ENCODE data around the gene NGEF. TPM values are rescaled to one million over a fixed set of nuclear protein-coding genes. Genes with fewer than 3 reads are reported as not detected.

The NGEF gene
- polyA plus RNA-seq, 3 donors = 0.11 to 2.2 (median 0.58) TPM

DNA sequence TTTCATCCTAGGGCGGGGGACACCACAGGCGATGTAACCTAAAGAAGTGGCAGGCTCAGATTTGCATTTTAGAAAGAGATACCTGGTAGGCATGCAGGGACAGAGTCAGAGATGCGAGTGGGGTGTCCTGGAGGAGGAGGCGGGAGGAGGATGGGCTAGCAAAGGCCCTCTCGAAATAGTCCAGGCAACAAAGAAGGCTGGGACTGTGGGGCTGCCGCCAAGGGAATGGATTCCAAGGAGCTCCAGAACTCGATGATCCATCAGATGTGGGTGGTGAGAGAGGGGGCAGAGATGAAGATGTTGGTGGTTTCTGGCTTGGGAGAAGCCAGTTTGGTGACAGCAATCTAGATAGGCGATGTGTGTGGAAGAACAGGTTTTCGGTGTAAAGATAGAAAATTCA, 34.6 kb upstream of the NGEF start:
- no peak overlapping the region for H3K27ac ChIP-seq (ENCODE audit: low read depth, low read length)
- WGBS, 3 donors = 80 to 95% (median 87%) methylated on average over 9 of the region's 9 CpGs

DNA sequence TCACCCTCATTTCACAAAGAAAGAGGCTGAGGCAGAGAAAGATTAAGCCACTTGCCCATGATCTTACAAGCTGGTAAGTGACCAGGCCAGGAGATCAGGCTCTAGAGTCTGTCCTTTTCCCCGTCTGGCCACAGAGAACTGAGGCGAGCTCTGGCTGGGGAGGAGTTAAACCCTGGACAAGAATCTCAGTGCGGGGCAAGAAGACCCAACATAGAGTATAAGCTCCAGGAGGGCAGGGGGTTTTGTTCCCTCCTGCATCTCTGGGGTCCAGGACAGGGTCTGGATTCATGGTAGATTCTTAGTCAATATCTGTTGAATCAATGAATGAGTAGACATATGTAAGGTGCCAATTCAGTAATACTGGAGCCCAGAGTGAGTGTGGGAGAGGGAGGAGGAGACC, 34.1 kb upstream of the NGEF start:
- 90 to 98% (median 96%) methylated on average over 3 of the region's 3 CpGs for WGBS, 3 donors
- H3K27ac ChIP-seq (ENCODE audit: low read depth, low read length) = no peak overlapping the region

DNA sequence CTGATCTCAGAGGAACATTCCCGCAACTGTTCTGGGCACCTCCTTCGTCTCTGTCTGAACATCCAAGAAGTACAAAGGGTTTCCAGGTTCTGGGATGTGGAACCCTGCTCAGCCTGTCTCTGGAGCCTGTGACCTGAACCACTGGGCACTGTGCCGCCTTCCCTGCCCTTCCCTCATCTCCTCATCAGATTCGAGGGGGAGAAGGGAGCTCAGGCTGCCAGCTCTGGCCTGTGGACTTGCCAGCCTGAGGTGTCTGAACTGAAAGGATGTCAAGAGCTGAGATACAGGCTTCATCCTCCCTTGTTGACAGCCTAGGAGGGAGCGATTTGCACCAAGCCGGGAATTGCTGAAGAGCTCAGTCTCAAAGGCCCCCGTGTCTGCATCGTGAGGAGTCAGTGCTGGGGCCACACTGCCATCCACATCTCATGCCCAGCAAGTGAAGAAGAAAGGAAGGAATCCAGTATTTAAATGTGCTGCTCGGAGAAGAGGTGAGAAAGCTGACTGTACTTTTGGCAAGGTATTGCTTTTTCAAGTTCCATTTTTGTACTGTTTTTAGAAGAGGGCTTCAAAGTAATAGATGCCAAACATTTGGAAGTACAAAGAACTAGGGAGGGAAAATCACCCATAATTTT, 32.0 kb upstream of the NGEF start:
- H3K27ac ChIP-seq (ENCODE audit: low read depth, low read length) = no peak overlapping the region
- WGBS, 3 donors = 80 to 91% (median 84%) methylated on average over 9 of the region's 9 CpGs

DNA sequence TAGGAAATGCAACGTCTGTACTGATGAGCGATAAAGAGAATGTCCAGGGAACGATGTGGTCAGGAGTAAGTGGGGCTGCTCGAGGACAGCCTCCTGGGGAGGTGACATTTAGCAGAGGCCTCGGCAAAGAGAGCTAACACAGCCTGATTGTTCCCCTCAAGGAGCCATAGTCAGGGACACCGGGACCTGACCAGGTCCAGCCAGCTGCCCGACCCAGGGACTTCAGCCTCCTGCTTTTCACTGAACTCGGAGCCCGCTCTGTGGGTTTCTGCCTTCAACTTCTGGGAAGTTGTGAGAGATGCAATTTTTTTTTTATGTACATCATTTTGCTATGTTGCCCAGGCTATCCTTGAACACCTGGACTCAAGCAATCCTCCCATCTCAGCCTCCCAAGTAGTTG, 29.5 kb upstream of the NGEF start:
- H3K27ac ChIP-seq (ENCODE audit: low read depth, low read length) = no peak overlapping the region
- 82 to 93% (median 93%) methylated on average over 9 of the region's 9 CpGs for WGBS, 3 donors

DNA sequence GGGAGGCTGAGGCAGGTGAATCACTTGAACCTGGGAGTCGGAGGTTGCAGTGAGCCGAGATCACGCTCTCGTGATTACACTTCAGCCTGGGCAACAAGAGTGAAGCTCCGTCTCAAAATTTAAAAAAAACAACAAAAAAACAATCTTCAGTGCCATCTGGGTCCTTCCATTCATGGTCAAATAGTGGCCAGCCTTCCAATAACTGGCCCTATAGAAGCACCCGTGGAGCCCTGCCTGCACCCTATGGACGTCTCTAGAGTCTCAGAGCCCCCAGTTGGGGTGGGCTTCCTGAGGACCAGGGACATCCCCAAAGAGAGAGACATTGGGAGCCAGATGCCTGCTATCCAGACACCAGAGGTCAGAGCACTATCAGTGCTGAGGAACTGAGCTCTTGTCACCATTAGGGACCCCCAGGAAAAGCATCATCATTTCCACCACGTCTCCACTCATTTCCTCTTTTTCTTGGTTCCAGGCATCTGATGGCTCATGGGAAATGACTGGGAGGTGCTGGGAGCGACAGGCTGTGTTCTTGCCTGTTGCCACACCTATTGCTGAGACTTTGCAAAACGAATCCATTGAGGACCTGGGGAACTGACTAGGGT, 28.8 kb upstream of the NGEF start:
- 72 to 77% (median 76%) methylated on average over 10 of the region's 10 CpGs for WGBS, 3 donors
- no peak overlapping the region for H3K27ac ChIP-seq (ENCODE audit: low read depth, low read length)

DNA sequence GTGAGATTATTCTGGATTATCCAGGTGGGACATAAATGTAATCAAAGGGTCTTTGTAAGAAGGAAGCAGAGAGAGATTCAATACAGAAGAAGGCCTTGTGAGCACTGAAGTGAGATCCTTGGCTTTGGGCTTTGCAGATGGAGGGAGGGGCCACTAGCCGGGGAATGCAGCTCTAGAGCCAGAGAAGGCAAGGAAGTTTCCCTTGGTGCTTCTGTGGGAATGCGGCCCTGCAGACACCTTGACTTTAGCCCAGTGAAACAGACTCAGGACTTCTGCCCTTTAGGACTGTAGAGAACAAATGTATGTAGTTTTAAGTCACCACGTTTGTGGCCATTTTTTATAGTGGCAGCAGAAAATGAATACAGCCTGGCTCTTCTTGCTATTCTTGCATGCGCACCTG, 27.5 kb upstream of the NGEF start:
- no peak overlapping the region for H3K27ac ChIP-seq (ENCODE audit: low read depth, low read length)
- WGBS, 3 donors = 79 to 92% (median 89%) methylated on average over 4 of the region's 4 CpGs

DNA sequence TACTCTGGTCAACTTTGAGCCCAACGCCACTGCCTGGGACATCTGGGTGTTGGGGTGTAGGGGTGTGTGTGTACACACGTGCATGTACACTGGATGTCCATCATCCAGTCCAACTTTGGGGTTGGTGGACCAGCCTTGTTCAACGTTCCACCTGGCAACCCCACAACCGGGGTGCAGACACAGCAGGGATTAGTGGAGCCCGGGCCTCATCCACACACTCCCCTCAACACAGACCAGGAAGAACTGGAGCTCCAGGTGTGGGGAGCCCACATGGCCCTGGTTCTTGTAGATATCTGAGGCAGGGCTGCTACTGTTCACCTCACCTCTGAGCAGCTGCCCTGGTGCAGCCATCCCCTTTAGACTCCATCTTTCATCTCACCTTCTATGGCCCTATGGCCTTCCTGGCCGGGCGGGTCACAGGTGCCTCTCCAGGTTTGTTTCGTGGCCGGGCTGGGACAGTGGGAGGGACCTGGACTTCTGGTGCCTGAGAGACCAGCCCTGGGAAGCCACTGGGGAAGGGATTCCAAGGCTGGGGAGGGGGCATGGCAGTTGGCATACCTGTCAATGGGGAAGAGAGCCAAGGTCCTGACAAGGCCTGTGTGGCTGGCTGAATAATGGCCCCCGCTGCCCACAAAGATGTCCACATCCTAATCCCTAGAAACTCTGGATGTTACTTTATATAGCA, 26.9 kb upstream of the NGEF start:
- WGBS, 3 donors = 90 to 97% (median 93%) methylated on average over 10 of the region's 10 CpGs
- H3K27ac ChIP-seq (ENCODE audit: low read depth, low read length) = no peak overlapping the region

DNA sequence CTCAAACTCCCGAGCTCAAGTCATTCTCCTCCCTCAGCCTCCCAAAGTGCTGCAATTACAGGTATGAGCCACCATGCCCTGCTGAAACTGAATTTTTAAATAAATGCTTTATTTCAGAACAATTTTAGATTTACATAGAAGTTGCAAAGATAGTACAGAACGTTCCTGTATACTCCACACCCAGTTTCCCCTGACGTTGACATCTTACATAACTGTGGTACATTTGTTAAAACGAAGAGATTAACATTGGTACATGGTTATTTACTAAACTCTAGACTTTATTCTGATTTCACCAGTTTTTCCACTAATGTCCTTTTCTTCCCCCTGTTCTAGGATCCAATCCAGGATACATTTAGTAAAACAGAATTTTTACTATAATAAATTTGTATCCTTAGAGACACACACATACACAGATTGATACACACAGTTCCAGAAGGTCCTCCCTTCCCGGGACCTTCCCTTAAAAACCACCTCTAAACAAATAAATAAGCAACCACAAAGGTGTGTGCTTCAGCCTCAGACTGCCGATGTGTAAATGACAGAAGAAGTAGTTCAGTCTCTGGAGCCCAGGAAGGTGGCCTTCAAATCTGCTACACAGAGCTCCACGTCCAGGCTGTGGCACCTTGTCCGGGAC, 26.3 kb upstream of the NGEF start:
- no peak overlapping the region for H3K27ac ChIP-seq (ENCODE audit: low read depth, low read length)
- WGBS, 3 donors = 72 to 82% (median 77%) methylated on average over 8 of the region's 8 CpGs

DNA sequence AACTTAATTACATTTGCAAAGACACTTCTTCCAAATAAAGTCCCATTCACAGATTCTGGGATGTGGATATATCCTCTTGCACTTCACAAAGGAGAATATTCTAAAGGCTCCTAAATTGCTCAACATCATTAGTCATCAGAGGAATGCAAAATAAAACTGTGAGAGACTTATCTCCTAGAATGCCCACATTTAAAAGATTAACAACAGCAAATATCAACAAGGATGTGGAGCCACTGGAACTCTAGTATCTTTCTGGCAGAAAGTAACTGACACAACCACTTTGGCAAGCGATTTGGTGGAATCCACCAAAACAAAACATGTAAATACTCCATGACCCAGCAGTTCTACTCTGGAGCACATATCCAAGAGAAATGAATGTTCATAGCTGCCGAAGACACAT, 24.0 kb upstream of the NGEF start:
- 88 to 96% (median 90%) methylated on average over 2 of the region's 2 CpGs for WGBS, 3 donors
- H3K27ac ChIP-seq (ENCODE audit: low read depth, low read length) = no peak overlapping the region

DNA sequence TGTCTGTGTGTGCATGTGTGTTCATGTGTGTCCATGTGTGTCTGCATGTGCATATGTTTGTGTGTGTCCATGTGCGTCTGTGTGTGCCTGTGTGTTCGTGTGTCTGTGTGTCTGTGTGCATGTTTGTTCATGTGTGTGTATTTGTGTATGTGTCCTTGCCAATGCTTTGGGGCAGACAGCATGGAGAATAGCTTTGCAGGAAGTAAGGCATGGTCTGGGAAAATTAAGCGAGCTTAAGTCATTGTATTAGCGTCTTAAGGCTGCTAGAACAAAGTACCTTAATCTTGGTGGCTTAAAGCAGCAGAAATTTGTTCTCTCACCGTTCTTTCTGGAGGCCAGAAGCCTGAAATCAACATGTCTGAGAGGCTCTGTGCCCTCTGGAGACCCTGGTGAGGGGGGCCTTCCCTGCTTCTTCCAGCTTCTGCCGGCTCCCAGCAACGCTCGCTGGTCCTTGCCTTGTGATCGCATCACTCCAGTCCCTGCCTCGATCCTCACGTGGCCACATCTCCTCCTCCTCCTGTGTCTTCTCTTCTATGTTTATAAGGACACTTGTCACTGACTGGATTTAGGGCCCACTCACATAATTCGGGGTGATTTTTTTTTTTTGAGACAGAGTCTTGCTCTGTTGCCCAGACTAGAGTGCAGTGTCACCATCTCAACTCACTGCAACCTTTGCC, 23.2 kb upstream of the NGEF start:
- H3K27ac ChIP-seq (ENCODE audit: low read depth, low read length) = no peak overlapping the region
- WGBS, 3 donors = 89 to 94% (median 92%) methylated on average over 12 of the region's 12 CpGs

DNA sequence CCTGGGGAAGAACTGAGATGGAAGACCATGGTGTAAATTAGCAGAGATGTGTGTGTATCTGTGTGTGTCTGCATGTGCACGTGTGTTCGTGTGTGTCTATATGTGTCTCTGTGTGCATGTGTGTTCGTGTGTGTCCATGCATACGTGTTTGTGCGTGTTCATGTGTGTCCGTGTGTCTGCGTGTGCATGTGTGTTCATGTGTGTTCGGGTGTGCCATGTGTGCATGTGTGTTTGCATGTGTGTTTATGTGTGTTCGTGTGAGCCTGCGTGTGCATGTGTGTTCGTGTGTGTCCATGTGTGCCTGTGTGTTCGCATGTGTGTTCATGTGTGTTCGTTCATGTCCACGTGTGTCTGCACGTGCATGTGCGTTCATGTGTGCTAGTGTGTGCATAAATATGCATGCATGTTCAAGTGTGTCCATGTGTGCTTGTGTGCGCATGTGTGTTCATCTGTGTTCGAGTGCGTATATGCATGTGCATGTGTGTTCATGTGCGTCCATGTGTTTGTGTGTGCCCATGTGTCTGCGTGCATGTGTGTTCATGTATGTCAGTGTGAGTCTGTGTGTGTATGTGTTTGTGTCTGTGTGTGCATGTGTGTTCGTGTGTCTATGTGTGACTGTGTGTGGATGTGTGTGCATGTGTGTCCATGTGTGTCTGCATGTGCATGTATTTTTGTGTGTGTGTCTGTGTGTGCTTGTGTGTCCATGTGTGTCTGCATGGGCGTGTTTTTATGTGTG, 22.5 kb upstream of the NGEF start:
- 92 to 96% (median 93%) methylated on average over 23 of the region's 23 CpGs for WGBS, 3 donors

DNA sequence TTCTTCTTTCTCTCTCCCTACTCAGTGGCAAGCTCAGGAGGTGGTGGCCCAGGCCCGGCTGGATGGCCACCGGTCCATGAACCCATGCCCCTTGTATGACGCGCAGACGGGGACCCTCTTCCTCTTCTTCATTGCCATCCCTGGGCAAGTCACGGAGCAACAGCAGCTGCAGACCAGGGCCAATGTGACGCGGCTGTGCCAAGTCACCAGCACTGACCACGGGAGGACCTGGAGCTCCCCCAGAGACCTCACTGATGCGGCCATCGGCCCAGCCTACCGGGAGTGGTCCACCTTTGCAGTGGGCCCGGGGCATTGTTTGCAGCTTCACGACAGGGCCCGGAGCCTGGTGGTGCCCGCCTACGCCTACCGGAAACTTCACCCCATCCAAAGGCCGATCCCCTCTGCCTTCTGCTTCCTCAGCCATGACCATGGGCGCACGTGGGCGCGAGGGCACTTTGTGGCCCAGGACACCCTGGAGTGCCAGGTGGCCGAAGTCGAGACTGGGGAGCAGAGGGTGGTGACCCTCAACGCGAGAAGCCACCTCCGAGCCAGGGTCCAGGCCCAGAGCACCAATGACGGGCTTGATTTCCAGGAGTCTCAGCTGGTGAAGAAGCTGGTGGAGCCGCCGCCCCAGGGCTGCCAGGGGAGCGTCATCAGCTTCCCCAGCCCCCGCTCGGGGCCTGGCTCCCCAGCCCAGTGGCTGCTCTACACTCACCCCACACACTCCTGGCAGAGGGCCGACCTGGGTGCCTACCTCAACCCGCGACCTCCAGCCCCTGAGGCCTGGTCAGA, 21.2 kb upstream of the NGEF start:
- H3K27ac ChIP-seq (ENCODE audit: low read depth, low read length) = no peak overlapping the region
- 94 to 97% (median 95%) methylated on average over 28 to 37 of the region's 37 CpGs for WGBS, 3 donors

More for the DNA sequence above, 22.5 kb upstream of the NGEF start:
- H3K27ac ChIP-seq (ENCODE audit: low read depth, low read length) = no peak overlapping the region

DNA sequence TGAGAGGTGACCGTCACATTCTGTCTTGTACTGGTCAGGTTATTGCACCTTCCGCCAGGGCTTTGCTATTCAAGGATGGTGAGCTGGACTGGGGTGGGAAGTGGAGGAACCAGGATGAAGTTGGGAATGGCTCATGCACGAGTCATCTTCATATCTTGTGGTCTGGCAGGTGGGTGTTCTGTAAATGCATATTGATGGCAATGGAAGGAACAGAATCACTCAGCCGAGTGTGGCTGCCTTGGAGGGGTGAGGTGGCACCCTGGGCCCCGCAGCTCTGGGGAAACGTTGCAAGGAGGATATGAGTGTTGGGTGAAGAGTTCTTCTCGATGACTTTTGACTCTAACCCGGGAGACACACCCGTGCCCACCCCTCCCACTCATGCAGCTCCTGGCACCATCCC, 20.6 kb upstream of the NGEF start:
- WGBS, 3 donors = 79 to 83% (median 83%) methylated on average over 9 of the region's 9 CpGs
- no peak overlapping the region for H3K27ac ChIP-seq (ENCODE audit: low read depth, low read length)

DNA sequence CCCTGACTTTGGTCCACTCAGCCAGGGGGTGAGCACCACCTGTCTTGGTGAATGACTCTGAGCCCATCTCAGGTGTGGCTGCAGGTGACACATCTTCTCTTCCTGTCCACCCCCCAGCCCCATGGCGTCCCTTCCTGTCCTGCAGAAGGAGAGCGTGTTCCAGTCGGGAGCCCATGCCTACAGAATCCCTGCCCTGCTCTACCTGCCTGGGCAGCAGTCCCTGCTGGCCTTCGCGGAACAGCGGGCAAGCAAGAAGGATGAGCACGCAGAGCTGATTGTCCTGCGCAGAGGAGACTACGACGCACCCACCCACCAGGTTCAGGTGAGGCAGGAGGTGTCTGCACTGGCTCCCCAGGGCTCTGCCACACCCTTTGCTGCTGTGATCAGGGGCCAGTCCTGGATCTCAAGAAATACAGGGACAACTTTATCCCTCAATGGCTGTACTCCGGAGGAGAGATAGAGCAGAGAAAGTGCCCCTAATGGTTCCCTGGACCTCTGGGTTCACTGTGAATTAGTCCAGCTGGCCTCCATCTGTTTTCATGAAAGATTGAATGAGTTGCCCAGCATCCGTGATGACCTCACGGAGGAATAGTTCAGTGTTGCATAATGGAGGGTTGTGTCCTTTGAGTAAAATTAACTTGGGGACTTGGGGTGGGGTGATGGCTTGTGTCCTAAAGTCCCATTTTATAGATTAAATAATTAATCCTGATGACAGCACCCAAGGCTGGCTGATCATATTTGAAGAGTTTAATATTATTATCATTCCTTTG, 19.7 kb upstream of the NGEF start, which contains the start of gene NEU2:
Gene NEU2 (plus strand): TSS at position 122 of the 770 bp plus-strand sequence. CDS start 0 bp downstream, at position 122.
- no peak within 1 kb of the TSS for H3K27ac ChIP-seq (ENCODE audit: low read depth, low read length)
- WGBS, 3 donors = 86 to 95% (median 91%) methylated on average over 13 of the region's 13 CpGs

DNA sequence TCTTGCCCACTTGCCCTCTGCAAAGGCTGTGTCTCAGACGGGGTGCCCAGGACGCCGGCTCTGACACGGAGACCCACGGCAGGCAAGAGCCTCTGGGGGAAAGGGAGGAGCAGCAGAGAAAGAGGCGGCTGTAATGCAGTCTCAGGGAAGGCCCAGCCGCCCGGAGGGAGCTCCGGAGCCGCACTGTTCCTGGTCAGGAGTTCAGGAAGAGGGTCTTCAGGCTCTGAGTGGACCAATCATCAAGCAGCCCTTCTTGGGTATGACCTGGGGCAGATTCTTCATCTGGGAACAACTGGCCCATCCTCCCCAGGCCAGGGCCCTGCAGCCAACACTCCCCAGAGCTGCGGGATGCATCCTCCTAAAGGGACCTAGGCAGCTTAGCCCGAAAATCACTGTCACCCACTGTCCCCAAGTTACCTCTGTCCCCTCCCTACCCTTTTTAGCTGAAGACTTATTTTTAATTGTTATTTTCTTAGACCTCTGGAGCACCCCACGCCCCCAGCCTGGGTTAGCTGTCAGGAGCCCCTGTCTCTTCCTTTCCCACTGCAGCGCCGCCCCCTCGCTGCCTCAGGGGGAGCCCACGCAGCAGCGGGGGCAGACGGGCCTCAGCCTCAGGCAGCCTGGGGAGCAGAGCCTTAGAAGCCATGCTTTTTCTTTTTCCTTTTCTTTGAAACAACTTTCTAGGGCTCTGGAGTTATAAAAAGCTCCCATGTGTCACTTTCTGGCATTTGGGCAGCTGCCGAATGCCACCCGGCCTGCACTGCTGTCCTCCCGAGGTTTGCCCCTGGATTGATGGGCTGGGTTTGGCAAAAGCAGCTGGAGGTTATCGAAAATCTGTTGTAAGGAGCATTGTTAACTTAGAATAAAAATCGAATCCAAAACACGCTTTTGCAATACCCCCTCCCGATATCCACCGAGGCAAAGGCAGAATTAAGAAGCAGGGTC, 18.8 kb upstream of the NGEF start:
- H3K27ac ChIP-seq (ENCODE audit: low read depth, low read length) = no peak overlapping the region
- WGBS, 3 donors = 77 to 87% (median 78%) methylated on average over 27 of the region's 27 CpGs

DNA sequence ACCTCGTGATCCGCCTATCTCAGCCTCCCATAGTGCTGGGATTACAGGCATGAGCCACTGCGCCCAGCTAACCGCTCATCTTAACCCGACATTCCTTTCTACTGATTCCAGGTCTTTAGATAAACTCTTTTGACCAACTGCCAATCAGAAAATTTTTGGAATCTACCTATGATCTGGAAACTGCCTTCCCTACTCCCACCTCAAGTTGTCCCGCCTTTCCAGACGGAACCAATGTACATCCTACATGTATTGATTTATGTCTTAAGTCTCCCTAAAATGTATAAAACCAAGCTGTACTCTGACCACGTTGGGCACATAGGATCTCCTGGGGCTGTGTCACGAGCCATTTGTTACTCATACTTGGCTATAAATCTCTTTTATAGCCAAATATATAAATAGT, 16.3 kb upstream of the NGEF start:
- no peak overlapping the region for H3K27ac ChIP-seq (ENCODE audit: low read depth, low read length)
- WGBS, 3 donors = 86 to 89% (median 89%) methylated on average over 9 of the region's 9 CpGs

All from adipose tissue (tissue), 3 donors.